ENCODE results near the gene TEPSIN.

- TF ChIP-seq REST (IDR thresholded peaks at IDR 0.05; ENCODE audit: insufficient replicate concordance, low read depth) (no peak), CTCF (IDR thresholded peaks at IDR 0.05; ENCODE audit: insufficient read depth, low read length) (no peak), POLR2AphosphoS5 (IDR thresholded peaks at IDR 0.05; ENCODE audit: low read depth) (no peak), GABPA (IDR thresholded peaks at IDR 0.05; ENCODE audit: low read depth) (no peak), SPI1 (IDR thresholded peaks at IDR 0.05; ENCODE audit: borderline replicate concordance, low read depth) (no peak)
Observed at GRCh38 chr17:81273698-81274470, 35.0 kb upstream of the TEPSIN start.
